H1 (cell line): ENCODE measurements around the gene ALK. TPM values are rescaled to one million over a fixed set of nuclear protein-coding genes. Genes with fewer than 3 reads are reported as not detected.

ENCODE experiments used
- CREB1 ChIP-seq: IDR thresholded peaks from 2 replicates; pipeline ENCODE4 v1.6.1; 2012; ENCODE audit warnings: inconsistent platforms
- CTBP2 ChIP-seq: IDR thresholded peaks from 2 replicates; pipeline ENCODE4 v1.7.0; 2011; ENCODE audit warnings: borderline replicate concordance, mild to moderate bottlenecking, moderate library complexity, mixed read lengths, low read length; ENCODE audit not compliant: insufficient read depth, insufficient read length
- GABPA ChIP-seq: IDR thresholded peaks from 2 replicates; pipeline ENCODE4 v1.6.1; 2011; ENCODE audit warnings: mild to moderate bottlenecking, low read length, moderate library complexity, borderline replicate concordance; ENCODE audit not compliant: insufficient read depth
- NANOG ChIP-seq: IDR thresholded peaks from 2 replicates; pipeline ENCODE4 v1.6.1; 2011; ENCODE audit warnings: low read length, low read depth, mild to moderate bottlenecking, inconsistent platforms; ENCODE audit not compliant: insufficient read depth, poor library complexity, severe bottlenecking
- SIN3A ChIP-seq, 2 experiments: IDR thresholded peaks in 1 of 2; conservative IDR thresholded peaks in 1 of 2; 2 replicates each; pipeline ENCODE4 v1.6.1; 2011 to 2012; ENCODE audit warnings: low read length in 2 of 2, improper control_type of control experiment in 1 of 2, low read depth in 1 of 2, mild to moderate bottlenecking in 1 of 2
- SP2 ChIP-seq: IDR thresholded peaks from 2 replicates; pipeline ENCODE4 v1.6.1; 2012; ENCODE audit warnings: mild to moderate bottlenecking, low read length, inconsistent platforms
- TAF1 ChIP-seq: IDR thresholded peaks from 2 replicates; pipeline ENCODE4 v1.6.1; 2011; ENCODE audit warnings: mild to moderate bottlenecking, low read depth, low read length
- polyA plus RNA-seq, 7 experiments: library from polyadenylated mRNA; depleted of rRNA in 3 of 7; stranded (reverse) in 5 of 7; unstranded in 2 of 7; fragments of >200 nt in 5 of 7; fragments of 200-250 nt in 2 of 7; gene quantifications; 1 replicate in 5 of 7; 2 replicates in 1 of 7; 4 replicates in 1 of 7; pipeline versions ENCODE4 v1.2.1 to v1.2.3, GENCODE V29; 2011 to 2013; ENCODE audit warnings: missing spikeins in 2 of 7, mixed read lengths in 2 of 7
- total RNA-seq: library from RNA; stranded (reverse); fragmentation: NEBNext Ultra II Directional; extraction: Animal tissue kit (Norgen Biotek cat#: 25700); gene quantifications from 2 replicates; pipeline ENCODE4 v1.2.1, GENCODE V29; 2021

The ALK gene
- total and polyA plus RNA-seq, 2 of the 8 experiments (the other 6 are each of a cell fraction or from before 2014, with no cell fraction given) = 0.02 to 0.09 TPM

DNA sequence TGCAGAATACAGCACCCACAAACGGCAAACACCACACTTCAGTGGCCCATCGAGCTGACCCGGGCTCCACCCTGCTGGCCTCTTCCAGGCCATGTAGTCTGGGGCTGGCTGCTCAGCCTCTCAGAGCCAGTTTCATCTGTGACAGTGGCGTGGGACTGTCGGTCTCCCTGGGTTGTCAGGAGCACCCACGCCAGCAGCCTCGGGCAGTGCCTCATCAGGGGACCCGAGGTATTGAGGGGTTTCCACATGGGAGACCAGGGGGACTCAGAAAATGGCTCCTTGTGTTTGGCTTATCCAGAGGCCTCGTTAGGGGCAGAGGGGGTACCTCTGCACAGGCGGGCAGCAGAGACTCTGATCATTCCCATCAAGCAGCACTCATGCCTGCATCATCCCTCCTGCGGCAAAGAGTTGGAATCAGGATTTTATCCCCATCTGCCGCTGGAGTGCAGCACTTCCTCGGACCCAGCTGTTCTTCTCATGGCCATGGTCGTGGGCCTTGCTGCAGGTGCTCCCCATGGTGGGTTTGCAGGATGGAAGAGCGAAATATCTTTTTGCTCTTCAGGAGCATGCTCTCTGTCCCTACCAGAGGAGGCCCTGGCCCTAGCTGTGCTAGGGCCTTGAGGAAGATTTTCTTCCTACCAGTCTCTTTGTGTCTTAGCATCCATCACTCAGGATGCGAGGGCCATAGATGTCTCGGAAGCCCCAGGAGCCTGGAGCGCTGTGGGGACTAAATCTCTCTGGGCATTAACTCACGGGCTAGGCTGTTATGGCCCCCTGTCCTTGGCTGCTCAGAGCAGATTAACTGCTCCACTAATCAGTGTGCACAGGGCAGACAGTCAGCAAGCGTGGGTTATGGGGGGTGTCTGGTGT, 705.4 kb downstream of the ALK start (continued):
- TF ChIP-seq SIN3A (conservative IDR thresholded peaks at IDR 0.05 in 1 of 2, IDR thresholded peaks at IDR 0.05 in 1 of 2; ENCODE audit: low read depth in 1 of 2, low read length in 2 of 2) = no peak
- TF ChIP-seq NANOG = no peak
- TF ChIP-seq SP2 = no peak
- no peak for TF ChIP-seq CREB1
- TF ChIP-seq CTBP2 = no peak
- no peak for TF ChIP-seq TAF1
- TF ChIP-seq GABPA = no peak
